HG02798 (cell line): ENCODE results near the gene PPFIA2.
A peak's percentile ranks its signal among the peaks of the same experiment; 100 is the strongest.
"Not testable (repeated sequence)": the region's sequence is repeated elsewhere in the genome, so short reads cannot be mapped to it uniquely, and the experiment has no call there.

Source experiments
- ATAC-seq: cut with Tn5 transposase; IDR thresholded peaks from one replicate; pipeline ENCODE4 v1.9.1; 2021; ENCODE audit warnings: mild to moderate bottlenecking; ENCODE audit not compliant: unreplicated experiment, poor library complexity

The PPFIA2 gene

GRCh38 chr12:81679614-81680013 lies 79.5 kb downstream of the PPFIA2 start:
- no peak for ATAC-seq

GRCh38 chr12:81670759-81671158 lies 88.4 kb downstream of the PPFIA2 start:
- no peak for ATAC-seq

- ATAC-seq, result peak; percentile 94
These were observed 90.7 kb downstream of the PPFIA2 start for GRCh38 chr12:81668475-81668874.

- not testable (repeated sequence) for ATAC-seq
These were observed 99.8 kb downstream of the PPFIA2 start for GRCh38 chr12:81659310-81659709.

- ATAC-seq, result peak; percentile 72
These were observed 114.6 kb downstream of the PPFIA2 start for GRCh38 chr12:81644503-81644902.

GRCh38 chr12:81639196-81639595 lies 120.0 kb downstream of the PPFIA2 start:
- ATAC-seq, result no peak

GRCh38 chr12:81633127-81633526 lies 126.0 kb downstream of the PPFIA2 start:
- no peak for ATAC-seq

- no peak for ATAC-seq
These were observed 131.6 kb downstream of the PPFIA2 start for GRCh38 chr12:81627336-81628189.

GRCh38 chr12:81626406-81626805 lies 132.7 kb downstream of the PPFIA2 start:
- ATAC-seq, result no peak

GRCh38 chr12:81617915-81618314 lies 141.2 kb downstream of the PPFIA2 start:
- no peak for ATAC-seq

GRCh38 chr12:81615026-81615588 lies 144.0 kb downstream of the PPFIA2 start:
- no peak for ATAC-seq

GRCh38 chr12:81610955-81611889 lies 147.9 kb downstream of the PPFIA2 start:
- peak; percentile 80 for ATAC-seq

GRCh38 chr12:81597928-81598604 lies 161.1 kb downstream of the PPFIA2 start:
- ATAC-seq, result peak; percentile 75

GRCh38 chr12:81596558-81596957 lies 162.6 kb downstream of the PPFIA2 start:
- ATAC-seq, result no peak

GRCh38 chr12:81591256-81591655 lies 167.9 kb downstream of the PPFIA2 start:
- ATAC-seq, result no peak

- not testable (repeated sequence) for ATAC-seq
These were observed 168.4 kb downstream of the PPFIA2 start for GRCh38 chr12:81590703-81591102.

- ATAC-seq, result no peak
These were observed 170.7 kb downstream of the PPFIA2 start for GRCh38 chr12:81588235-81589008.

- no peak for ATAC-seq
These were observed 173.4 kb downstream of the PPFIA2 start for GRCh38 chr12:81585787-81586186.

GRCh38 chr12:81573228-81573627 lies 185.9 kb downstream of the PPFIA2 start:
- ATAC-seq, result no peak
